ENCODE data around the gene CST9. TPM values are rescaled to one million over a fixed set of nuclear protein-coding genes. Genes with fewer than 3 reads are reported as not detected.

CST9 gene
- total and polyA plus RNA-seq, 2 donors from 2014 or later = not detected

GRCh38 chr20:23634985-23635767 is 29.5 kb upstream of the CST9 start:
- H3K4me3 ChIP-seq (ENCODE audit: low read length in 3 of 3) = no peak overlapping the region
- H3K4me1 ChIP-seq (ENCODE audit: control insufficient read depth in 2 of 3, insufficient read depth in 2 of 3, low read depth in 1 of 3, low read length in 3 of 3) = peaks cover 2 to 21% (median 17%) of the 10 kb centered on the region in 3 donors
- FAIRE-seq (no peak), DNase-seq (no peak)
- no peak for TF ChIP-seq CTCF (IDR thresholded peaks at IDR 0.05; ENCODE audit: borderline replicate concordance, extremely low read depth, insufficient read depth)
- H3K27ac ChIP-seq (ENCODE audit: low read depth in 2 of 2, low read length in 2 of 2) = no peak overlapping the region
- no peaks in the 10 kb centered on the region for H3K9me3 ChIP-seq (ENCODE audit: control insufficient read depth in 2 of 3, insufficient read depth in 1 of 3, low read length in 3 of 3)
- no peaks in the 10 kb centered on the region for H3K27me3 ChIP-seq (ENCODE audit: control insufficient read depth, insufficient read depth, low read length)
- H3K9ac ChIP-seq (ENCODE audit: low read length in 3 of 3) = no peak overlapping the region
- intact Hi-C loops (cut with DNase I) = no loop called here
- peaks cover 4 to 15% (median 4%) of the 10 kb centered on the region in 3 donors for H3K36me3 ChIP-seq (ENCODE audit: control insufficient read depth in 2 of 3, insufficient read depth in 3 of 3, low read length in 3 of 3)

GRCh38 chr20:23634044-23634801 is 28.5 kb upstream of the CST9 start:
- DNase-seq = no peak
- H3K9ac ChIP-seq (ENCODE audit: low read length in 3 of 3) = no peak overlapping the region
- no peaks in the 10 kb centered on the region for H3K9me3 ChIP-seq (ENCODE audit: control insufficient read depth in 2 of 3, insufficient read depth in 1 of 3, low read length in 3 of 3)
- H3K27me3 ChIP-seq (ENCODE audit: control insufficient read depth, insufficient read depth, low read length) = no peaks in the 10 kb centered on the region
- H3K27ac ChIP-seq (ENCODE audit: low read depth in 2 of 2, low read length in 2 of 2) = no peak overlapping the region
- no peak for TF ChIP-seq CTCF (IDR thresholded peaks at IDR 0.05; ENCODE audit: borderline replicate concordance, extremely low read depth, insufficient read depth)
- FAIRE-seq = no peak
- peaks cover 4 to 15% (median 4%) of the 10 kb centered on the region in 3 donors for H3K36me3 ChIP-seq (ENCODE audit: control insufficient read depth in 2 of 3, insufficient read depth in 3 of 3, low read length in 3 of 3)
- H3K4me1 ChIP-seq (ENCODE audit: control insufficient read depth in 2 of 3, insufficient read depth in 2 of 3, low read depth in 1 of 3, low read length in 3 of 3) = peaks cover 2 to 23% (median 17%) of the 10 kb centered on the region in 3 donors
- intact Hi-C loops (cut with DNase I) = no loop called here
- no peak overlapping the region for H3K4me3 ChIP-seq (ENCODE audit: low read length in 3 of 3)

- DNase-seq (no peak), FAIRE-seq (no peak)
- Histone ChIP-seq H3K27me3 (ENCODE audit: control insufficient read depth, insufficient read depth, low read length) (no peaks in the 10 kb centered on the region), H3K4me3 (ENCODE audit: low read length in 3 of 3) (no peak overlapping the region), H3K36me3 (ENCODE audit: control insufficient read depth in 2 of 3, insufficient read depth in 3 of 3, low read length in 3 of 3) (peaks cover 4 to 15% (median 4%) of the 10 kb centered on the region in 3 donors), H3K4me1 (ENCODE audit: control insufficient read depth in 2 of 3, insufficient read depth in 2 of 3, low read depth in 1 of 3, low read length in 3 of 3) (peaks cover 2 to 23% (median 17%) of the 10 kb centered on the region in 3 donors), H3K27ac (ENCODE audit: low read depth in 2 of 2, low read length in 2 of 2) (no peak overlapping the region), H3K9me3 (ENCODE audit: control insufficient read depth in 2 of 3, insufficient read depth in 1 of 3, low read length in 3 of 3) (no peaks in the 10 kb centered on the region), H3K9ac (ENCODE audit: low read length in 3 of 3) (no peak overlapping the region)
- intact Hi-C loops (cut with DNase I) = no loop called here
- no peak for TF ChIP-seq CTCF (IDR thresholded peaks at IDR 0.05; ENCODE audit: borderline replicate concordance, extremely low read depth, insufficient read depth)
Observed at GRCh38 chr20:23632711-23633573, 27.2 kb upstream of the CST9 start.
